GM19023 (cell line): ENCODE data around the gene LUM.

Experiments
- ATAC-seq: cut with Tn5 transposase; IDR thresholded peaks from one replicate; pipeline ENCODE4 v1.9.1; 2021; ENCODE audit warnings: mild to moderate bottlenecking, moderate library complexity; ENCODE audit not compliant: unreplicated experiment

LUM gene

DNA sequence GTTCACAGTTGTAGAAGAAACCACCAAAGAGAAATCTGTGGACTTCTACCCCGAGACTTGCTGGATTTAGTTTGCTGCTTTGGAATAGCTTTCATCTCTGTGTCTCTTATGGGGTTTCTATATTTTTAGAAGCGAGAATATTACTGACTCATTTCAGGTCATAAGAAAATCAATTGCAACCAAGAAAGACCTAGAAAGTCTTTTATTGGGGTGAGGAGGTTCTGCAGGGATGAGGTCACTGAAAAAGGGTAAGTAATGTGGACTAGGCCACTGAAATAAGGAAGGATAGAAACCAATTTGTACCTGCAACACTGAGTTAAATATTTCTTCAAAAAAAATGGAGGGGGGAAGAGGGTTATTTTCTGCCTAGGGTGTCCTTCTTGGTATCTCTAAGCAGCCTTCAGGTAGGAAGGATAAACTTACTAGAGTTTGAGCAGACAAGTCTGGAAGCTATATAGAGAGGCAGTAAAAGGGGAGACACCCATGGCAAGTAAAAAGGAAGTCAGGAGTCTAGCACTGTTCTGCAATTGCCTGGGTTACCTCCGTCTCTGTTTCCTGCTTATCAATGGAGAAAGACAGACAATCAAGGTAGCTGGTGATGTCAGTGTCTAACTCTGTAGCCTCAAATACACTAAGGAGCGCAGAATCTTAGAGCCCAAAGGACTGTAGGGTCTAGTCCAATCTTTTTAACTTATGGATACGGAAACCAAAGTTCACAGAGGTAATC, 33.9 kb downstream of the LUM start:
- ATAC-seq: no peak

DNA sequence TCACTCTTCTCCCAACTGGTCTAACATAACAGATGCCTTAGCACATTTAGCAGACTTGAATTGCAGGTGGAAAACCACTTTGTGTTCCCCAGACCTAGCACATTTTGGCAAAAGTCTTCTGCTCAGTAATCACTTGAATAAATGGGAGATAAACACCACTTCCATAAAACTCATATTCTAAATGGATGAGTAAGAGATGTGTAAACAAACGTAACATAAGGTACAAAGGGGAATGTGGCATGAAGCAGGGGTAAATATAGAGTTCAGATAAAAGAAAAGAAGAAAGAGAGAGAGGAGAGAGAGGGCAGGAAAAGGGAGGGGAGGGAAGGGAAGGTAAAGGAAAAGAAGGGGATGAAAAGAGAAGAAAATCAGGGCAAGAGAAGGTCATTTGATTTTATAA, 36.4 kb downstream of the LUM start:
- ATAC-seq: no peak

DNA sequence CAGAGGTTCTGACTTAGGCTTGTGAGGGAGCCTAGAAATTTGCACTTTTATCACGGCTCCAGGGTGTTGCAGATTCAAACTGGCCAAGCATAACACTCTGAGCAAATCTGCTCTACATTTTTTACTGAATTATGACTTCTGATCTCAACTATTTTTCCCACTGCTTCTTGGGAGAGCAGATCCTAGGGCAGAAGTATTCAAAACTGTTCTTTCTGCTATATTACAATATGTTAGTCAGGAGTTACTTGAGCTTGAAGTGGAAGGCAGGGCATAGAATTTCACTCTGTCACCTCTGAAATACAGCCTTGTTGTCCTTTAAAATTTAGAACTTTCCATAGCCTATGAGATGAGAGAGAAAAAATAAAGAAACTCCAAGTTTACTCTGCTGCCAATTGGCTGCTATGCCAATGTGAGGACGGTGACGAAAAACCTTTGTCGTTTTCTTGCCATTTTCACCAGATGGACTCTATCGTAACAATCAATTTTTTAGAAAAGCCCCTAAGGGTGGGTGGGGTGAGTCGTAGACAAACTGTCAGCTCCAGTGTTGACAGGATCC, 37.1 kb downstream of the LUM start:
- ATAC-seq: no peak

DNA sequence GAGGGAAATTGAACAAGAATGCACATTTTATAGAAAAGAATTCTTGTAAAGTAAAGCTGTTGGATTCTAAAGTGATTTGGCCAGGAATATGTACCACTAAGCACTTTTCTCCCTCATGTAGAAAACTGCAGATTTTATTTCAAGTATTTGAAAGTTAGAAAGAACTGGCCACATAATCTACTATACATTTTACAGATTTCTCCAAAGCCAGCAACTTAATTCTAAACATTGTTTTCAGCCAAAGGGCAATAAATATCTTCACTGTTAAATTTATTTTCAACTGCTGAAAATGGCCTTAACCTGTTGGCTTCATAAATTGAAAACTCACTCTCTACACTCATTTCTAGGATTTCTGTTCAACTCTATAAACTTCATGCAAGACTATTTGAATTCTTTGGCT, 37.9 kb downstream of the LUM start:
- ATAC-seq: no peak

DNA sequence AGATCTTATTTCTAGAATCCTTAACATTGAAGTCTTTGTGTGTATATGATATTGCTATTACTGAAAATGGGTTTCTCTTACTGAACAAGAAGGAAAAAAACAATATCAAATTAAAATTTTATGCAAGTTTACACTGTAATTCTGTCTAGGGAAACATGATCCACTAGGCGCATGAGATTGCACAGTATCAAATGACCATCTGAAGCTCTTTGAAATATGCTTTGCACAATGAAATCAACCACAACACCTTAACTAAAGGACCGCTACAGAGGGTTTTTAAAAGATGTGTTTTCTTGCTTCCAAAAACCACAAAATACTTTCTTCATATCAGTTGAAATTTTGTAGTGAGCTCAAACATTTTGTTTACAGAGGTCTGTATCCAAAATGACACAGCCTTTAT, 38.4 kb downstream of the LUM start:
- ATAC-seq: no peak

DNA sequence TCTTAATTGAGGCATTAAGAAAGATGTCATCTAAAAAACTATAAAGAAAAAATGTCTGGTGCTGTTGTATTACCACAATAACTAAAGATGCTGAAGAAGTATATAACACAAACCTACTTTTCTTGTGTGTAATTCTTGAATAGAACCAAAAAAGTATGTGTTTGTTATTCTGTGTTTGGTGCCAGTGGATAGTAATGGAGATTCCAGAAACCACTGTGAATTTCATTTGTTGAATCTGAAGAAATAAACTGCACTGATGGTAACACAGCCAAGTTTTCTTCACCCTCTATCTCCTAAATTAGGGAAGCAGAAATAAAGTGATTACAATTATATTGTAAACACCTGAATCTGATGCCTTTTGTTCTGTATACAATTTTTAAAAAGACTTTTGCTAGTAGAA, 40.4 kb downstream of the LUM start:
- no peak for ATAC-seq

DNA sequence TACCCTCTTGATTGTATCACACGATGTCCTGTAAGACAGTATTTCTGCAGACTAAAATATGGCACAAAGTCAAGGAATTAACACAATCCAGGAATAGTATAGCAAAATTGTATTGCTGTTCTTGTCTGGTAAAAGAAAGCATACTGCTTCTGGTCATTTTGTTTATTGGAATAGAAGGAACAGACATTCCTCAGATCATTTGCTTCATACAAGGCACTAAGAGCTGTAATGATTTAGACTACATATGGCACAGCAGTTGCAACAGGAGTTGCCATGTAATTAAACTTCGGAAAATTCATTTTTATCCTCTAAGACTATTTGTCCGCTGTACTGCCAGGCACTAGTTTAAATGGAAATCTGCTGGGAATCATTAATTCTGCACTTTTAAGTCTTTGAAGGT, 45.9 kb downstream of the LUM start:
- ATAC-seq: no peak

DNA sequence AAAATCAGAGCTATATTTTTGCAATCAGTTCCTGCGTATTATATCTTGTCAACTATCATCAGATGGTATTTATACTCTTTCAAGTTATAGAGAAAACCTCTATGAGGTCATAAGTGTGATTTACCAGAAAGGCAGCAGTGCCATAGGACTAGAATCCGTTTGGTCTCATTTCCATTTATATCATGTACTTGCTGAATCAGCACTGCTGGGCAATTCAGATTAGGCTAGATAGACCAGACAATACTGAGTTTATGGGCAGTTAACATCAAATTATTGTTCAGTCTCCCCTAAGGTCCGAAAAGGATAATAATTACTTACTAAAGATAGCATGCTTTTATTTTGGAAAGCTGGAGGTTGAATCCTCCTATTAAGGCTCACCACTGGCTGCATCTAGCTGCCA, 46.7 kb downstream of the LUM start:
- no peak for ATAC-seq

DNA sequence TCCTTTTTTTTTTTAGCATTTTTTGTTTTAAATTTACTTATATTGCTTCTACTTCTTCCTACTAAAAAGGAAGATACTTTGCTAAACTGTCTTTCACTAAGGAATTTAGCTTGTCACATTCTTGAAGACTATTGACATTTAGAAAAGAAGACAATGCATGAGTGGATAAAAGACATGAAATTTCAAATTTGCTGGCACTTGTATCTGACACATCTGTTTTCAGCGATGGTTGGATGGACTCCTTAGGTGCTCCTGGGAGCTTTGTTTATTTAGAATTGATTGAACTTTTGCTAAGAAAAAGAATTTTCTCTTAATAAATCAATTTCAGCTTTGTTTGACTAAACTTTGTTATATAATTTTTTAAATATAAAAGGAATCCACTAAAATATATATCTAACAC, 50.2 kb downstream of the LUM start:
- no peak for ATAC-seq

DNA sequence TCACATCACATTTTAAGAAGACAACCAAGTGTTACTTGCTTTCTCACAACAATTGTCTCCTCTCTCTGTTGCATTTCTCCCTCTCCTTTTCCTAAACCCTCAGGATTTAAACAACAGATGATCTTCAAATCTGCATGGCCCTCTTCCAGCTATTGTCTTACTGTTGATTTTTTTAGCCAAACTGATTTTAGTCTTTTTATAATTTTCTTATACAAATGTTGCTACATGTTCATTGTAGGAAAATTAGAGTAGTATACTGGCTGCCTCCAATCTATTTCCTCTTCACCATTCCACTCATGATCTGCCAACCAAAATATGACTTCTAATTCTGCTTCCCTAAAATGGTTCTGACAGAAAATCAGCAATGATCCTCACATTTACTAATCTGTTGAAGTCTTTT, 52.1 kb downstream of the LUM start:
- no peak for ATAC-seq

DNA sequence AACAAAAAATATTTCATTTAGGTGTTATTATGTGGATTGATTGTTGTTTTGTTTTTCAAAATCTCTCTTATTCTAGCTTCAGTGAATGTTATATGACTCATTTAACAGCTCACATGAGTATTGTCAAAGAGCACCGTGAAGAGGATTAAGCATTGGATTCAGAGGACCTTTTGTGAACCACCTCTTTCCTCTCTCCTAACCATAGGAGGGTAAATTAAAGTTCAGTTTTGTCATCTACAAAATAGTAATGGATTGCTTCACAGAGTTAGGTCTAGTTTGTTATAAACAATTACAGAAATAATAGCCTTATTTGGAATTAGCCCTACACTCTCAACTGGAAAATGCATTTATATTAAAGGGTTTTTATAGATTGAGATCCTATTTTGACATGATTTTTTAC, 52.5 kb downstream of the LUM start:
- ATAC-seq: no peak

DNA sequence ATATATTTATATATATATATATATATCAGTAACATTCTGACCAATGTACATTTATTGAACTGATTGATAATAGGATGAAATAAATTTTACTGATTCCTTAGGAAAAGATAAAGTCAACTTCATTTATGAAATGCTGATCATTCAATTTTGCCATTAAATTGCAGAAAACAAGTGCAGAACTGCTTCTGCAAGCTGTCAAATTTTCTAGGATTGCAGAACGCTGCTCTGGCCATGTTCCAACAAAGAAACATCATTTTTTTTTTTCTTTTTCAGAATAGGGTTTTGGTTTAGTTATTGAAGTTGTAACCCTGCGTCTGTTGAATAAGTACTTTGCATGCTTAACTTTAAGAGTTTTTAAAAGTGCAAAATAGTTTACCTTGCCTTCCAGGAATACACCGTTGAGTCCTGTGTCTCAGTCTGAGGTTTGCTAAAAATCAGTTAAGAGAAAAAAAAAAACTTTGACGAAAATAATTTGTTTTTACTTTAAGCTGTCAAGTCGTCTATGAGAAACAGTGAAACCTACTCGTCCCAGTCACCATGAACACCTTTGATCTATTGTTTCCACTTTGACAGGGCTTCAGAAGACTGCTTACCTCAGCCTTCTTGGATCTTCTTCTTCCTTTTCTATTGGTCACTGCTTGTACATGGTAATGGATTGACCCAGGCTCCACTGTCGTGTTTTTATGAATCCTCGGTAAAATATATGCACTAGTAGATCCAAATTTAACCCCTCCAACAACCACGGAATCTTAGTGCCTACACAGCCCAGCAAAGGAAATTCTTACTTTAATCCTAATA, 53.7 kb downstream of the LUM start, which contains the start of gene KERA:
KERA (minus strand) TSS at position 657 of the 798 bp plus-strand sequence. CDS start 1,743 bp downstream, outside the sequence.
- no peak for ATAC-seq

DNA sequence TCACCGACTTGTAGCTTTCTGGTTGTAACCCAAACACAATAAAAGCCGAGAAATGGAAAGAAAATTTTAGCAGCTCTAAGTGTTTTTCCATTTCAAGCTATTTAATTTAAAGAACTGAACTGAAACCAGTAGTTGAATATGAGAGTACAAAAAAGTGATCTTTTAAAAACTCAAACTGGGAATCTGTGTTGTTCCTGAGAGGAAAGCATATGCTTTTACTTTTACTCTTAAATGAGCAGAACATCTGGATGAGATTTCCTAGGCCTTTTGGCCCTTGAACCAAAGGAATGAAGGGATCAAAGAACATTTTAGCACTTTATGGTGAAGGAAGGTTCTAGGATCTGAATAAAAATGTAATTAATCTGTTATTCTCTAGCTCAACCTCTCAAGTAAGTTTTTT, 54.8 kb downstream of the LUM start:
- no peak for ATAC-seq

DNA sequence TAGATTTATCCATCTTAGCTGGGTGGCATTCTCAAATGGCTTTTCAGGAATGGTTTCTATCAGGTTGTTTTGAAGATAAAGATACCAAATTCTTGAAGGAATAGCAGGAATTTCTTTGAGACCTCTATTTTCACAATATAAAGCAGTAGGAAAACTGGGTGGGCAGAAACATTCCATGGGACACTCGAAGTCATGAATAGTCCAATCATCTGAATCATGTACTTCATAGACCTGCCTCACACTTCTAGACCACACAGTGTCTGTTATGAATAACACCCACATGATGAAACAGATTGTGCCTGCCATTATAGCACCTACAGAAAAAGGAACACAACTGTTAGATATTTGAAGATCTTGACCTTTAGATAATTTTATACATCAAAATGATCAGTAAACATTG, 55.3 kb downstream of the LUM start:
- no peak for ATAC-seq

DNA sequence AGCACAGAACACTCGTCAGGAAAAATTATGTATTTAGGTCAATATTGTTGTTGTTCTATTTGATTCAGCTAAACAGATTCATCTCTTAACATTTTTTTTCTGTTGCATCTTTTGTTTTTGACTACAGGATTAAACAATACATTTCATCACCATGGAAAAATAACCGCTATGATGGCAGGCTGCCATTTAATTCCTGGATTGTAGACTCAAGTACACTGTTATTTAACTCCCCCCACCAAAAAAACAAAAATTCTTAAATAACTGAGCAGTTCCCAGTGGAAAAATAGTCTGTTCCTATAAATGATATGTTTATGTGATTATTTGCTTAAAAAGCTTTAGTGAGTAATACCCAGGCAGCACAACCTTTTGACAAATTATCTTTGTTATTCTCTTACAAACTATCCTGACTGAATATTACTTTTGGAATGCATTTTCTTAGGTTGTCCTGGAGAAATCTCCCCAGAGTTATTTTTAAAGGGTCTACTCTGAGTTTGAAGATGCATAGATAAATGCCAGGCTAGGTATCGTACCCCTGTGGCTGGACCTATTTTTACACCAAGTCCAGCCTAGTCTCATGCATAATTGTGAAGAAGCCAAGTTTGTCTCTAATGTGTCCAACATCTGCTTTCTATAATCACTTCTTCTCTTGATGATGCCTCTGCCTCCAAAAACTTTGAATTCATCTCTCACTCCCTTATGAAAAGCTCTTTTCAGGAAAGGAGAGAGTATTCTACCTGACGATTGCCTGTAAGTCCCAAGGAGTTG, 57.2 kb downstream of the LUM start:
- no peak for ATAC-seq
